Motor neuron (in vitro differentiated cells): ENCODE results near the gene SEL1L. TPM values are rescaled to one million over a fixed set of nuclear protein-coding genes. Genes with fewer than 3 reads are reported as not detected.
A peak's percentile ranks its signal among the peaks of the same experiment; 100 is the strongest.
"Not testable (repeated sequence)": the region's sequence is repeated elsewhere in the genome, so short reads cannot be mapped to it uniquely, and the experiment has no call there.

Experiments used
- ATAC-seq, 8 experiments: fragments of 200-7000 bp; cut with Tn5 transposase; replicated peaks in 6 of 8; 2 replicates each; pipeline ENCODE4 v1.8.0; 2021; ENCODE audit warnings: mild to moderate bottlenecking in 8 of 8, moderate library complexity in 8 of 8
- H3K27ac ChIP-seq, 2 donors: fragments of 250-450 bp; sonication (Bioruptor Pico); 2 replicates each; pipeline ENCODE4 v1.9.0; 2021; ENCODE audit warnings: antibody characterized with exemption in 2 of 2, mild to moderate bottlenecking in 2 of 2, moderate library complexity in 1 of 2
- H3K4me1 ChIP-seq, 2 donors: fragments of 250-450 bp; sonication (Bioruptor Pico); replicated peaks in 1 of 2; 2 replicates each; pipeline ENCODE4 v1.6.1; 2021; ENCODE audit warnings: antibody characterized with exemption in 2 of 2, mild to moderate bottlenecking in 2 of 2, moderate library complexity in 1 of 2
- H3K4me3 ChIP-seq, 5 donors: fragments of 250-450 bp; sonication (Bioruptor Pico); 2 replicates each; pipeline ENCODE4 v1.9.0; 2021; ENCODE audit warnings: antibody characterized with exemption in 5 of 5, mild to moderate bottlenecking in 5 of 5, moderate library complexity in 4 of 5
- WGBS, 10 experiments: fragments of 450-650 bp; shearing (Covaris generic); methylation state at CpG; one replicate each; pipeline ENCODE4 v1.0.0; 2022; 5-methylcytosine and 5-hydroxymethylcytosine counted together
- in situ Hi-C, 9 experiments: fragments of 400-800 bp; cut with MboI; loops; one replicate each; pipeline ENCODE4 v1.15.0; 2021; ENCODE audit warnings: low sequenced_read_pairs in 9 of 9, low pct_unique_long_range_greater_than_20kb in 2 of 9; ENCODE audit not compliant: unreplicated experiment in 9 of 9
- total RNA-seq, 8 experiments: library from RNA; unstranded; fragments of 300-600 nt; gene quantifications; 2 replicates each; pipeline versions ENCODE4 v1.2.3 to v1.2.4, GENCODE V29; 2022

The SEL1L gene
- total RNA-seq, 8 experiments from 2014 or later: 27.9 to 109 (median 46.3) TPM

DNA sequence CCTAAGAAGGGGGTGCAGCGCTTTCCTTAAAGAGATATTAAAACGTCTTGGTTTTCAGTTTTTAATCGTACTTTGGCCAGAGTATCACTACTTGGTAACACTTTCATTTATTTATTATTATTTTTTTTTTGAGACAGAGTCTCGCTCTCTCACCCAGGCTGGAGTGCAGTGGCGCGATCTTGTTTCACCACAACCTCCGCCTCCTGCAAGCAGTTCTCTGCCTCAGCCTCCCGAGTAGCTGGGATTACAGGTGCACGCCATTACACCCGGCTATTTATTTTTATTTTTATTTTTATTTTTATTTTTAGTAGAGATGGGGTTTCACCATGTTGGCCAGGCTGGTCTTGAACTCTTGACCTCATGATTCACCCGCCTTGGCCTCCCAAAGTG lies 68.7 kb downstream of the SEL1L start:
- WGBS, 10 experiments: 11 to 93% (median 52%) methylated on average over 3 to 11 of the region's 11 CpGs; no CpG with 5 or more reads in 1 of the 10 experiments
- H3K27ac ChIP-seq, H3K4me1 ChIP-seq: not testable (repeated sequence)
- H3K4me3 ChIP-seq: peak overlapping the region in 1 of 5 donors; percentile 31
- peak in 3 of 8 experiments; percentile 11 to 28 (median 28) for ATAC-seq
- in situ Hi-C loops: loop anchor here in 8 of 9 experiments (10.0 to 25.0 kb wide), 4 partner anchors 203 to 503 kb away; partner anchors contain the start of gene TSHR (in 4 of the 8)

DNA sequence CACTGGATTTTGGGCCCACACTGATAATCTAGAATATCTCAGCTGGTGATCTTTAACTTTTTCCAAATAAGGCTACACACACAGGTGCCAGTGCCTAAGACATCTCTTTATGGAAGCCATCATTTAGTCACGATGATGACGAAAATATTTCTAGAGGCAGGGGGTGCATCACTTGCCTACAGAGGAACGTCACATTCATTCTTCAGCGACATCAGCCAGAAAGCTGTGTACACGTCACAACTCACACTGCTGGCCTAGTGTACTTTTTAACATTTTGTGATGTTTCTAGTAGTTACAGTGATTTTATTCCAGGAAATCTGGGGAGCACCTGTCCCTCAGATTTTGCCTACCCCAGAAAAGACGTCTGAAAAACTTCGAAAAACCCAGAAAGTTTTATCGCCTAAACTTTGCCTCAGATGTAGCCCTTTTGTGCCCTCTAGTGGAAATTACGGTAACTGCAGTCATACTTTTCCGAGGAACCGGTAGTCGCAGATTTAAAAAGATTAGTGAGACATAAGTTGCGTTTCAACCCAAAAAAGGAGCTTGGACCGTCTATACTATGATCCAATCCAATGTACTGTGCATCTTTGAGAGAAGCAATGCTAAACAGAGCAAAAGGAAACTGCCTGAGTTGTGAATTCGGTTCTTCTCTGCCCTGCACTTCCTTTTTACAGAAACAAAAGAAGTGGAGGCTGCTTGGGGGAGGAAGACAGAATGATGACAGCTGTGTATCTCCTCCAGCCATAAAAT lies 69.2 kb downstream of the SEL1L start:
- Histone ChIP-seq H3K4me1 (peaks cover 0 to 4% of the 10 kb centered on the region in 2 donors), H3K4me3 (peak overlapping the region in 4 of 5 donors; percentile 11 to 31 (median 22)), H3K27ac (no peak overlapping the region)
- WGBS, 10 experiments: 0 to 53% (median 22%) methylated on average over 1 to 15 of the region's 15 CpGs
- peak in 4 of 8 experiments; percentile 52 to 75 (median 67) for ATAC-seq
- in situ Hi-C loops: loop anchor here in 8 of 9 experiments (10.0 to 25.0 kb wide), 4 partner anchors 202 to 502 kb away; partner anchors contain the start of gene TSHR (in 4 of the 8)

DNA sequence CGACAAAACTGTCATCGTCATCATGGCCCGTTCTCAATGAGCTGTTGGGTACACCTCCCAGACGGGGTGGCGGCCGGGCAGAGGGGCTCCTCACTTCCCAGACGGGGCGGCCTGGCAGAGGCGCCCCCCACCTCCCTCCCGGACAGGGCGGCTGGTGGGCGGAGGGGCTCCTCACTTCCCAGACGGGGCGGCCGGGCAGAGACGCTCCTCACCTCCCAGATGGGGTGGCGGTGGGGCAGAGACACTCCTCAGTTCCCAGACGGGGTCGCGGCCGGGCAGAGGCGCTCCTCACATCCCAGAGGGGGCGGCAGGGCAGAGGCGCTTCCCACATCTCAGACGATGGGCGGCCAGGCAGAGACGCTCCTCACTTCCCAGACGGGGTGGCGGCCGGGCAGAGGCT lies 71.3 kb downstream of the SEL1L start:
- in situ Hi-C loops: loop anchor here in 8 of 9 experiments (10.0 to 25.0 kb wide), 4 partner anchors 200 to 500 kb away; partner anchors contain the start of gene TSHR (in 4 of the 8)
- H3K4me1 ChIP-seq, ATAC-seq, H3K27ac ChIP-seq, H3K4me3 ChIP-seq: not testable (repeated sequence)
- WGBS, 10 experiments: 97% methylated on average over 5 of the region's 30 CpGs; no CpG with 5 or more reads in 9 of the 10 experiments

DNA sequence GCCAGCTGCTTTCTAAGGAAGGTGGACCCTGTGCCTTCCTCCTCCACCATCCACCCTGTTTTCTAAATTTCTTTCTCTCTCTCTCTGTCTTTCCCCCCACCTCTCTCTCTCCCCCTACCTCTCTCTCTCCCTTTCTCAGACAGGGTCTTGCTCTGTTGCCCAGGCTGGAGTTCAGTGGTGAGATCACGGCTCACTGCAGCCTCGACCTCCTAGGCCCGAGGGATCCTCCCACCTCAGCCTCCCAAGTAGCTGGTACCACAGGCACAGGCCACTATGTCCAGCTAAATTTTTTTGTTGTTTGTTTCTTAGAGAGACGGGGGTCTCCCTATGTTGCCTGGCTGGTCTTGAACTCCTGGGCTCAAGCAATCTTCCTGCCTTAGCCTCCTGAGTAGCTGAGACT lies 73.7 kb downstream of the SEL1L start:
- H3K4me1 ChIP-seq: no peaks in the 10 kb centered on the region
- in situ Hi-C loops: loop anchor here (10.0 to 25.0 kb wide), 5 partner anchors 185 to 498 kb away; partner anchors contain the start of gene TSHR (in 4 of the 9)
- WGBS, 10 experiments: 80 to 100% (median 98%) methylated on average over 1 to 4 of the region's 4 CpGs; no CpG with 5 or more reads in 4 of the 10 experiments
- no peak overlapping the region for H3K4me3 ChIP-seq
- no peak overlapping the region for H3K27ac ChIP-seq
- no peak for ATAC-seq

DNA sequence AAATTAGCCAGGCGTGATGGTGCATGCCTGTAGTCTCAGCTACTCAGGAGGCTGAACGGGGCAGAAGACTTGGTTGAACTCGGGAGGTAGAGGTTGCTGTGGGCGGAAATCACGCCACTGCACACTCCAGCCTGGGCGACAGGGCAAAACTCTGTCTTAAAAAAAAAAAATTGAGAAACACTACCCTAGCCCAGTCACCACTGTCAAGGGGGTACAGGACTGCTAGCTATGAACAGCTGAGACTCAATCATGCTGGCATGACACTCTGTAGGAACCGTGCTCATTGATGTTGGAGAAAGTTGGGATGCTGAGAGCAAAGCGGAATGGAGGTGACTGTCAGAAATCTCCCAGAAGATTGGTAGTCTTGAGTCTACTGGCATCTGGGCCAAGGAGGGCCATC lies 75.3 kb downstream of the SEL1L start:
- in situ Hi-C loops: loop anchor here (10.0 to 25.0 kb wide), 4 partner anchors 184 to 496 kb away; partner anchors contain the start of gene TSHR (in 4 of the 9)
- Histone ChIP-seq H3K4me1 (no peaks in the 10 kb centered on the region), H3K4me3 (no peak overlapping the region), H3K27ac (no peak overlapping the region)
- ATAC-seq: no peak
- WGBS, 10 experiments: 77 to 98% (median 95%) methylated on average over 2 to 8 of the region's 8 CpGs; no CpG with 5 or more reads in 3 of the 10 experiments

DNA sequence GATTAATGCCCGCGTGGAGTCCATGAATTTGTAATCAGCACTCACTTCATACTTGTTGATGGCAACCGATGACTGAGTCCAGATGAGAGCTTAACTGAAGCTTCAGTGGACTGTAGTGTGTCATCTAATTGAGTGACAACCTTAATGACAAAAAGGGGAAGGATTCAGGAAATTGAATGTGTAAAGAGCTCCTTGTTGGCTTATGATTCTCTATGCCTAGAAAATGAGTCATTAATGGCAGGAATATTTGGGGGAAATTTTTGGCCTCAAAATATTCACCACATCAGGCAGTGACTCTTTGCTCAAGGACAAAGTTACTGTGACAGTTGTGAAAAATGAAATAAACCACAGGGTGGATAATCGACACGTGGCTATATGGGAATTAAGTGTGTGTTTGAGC lies 78.3 kb downstream of the SEL1L start:
- 6 to 100% (median 89%) methylated on average over 2 to 5 of the region's 5 CpGs; no CpG with 5 or more reads in 2 of the 10 experiments for WGBS, 10 experiments
- no peak overlapping the region for H3K27ac ChIP-seq
- in situ Hi-C loops: loop anchor here (10.0 to 25.0 kb wide), 4 partner anchors 181 to 493 kb away; partner anchors contain the start of gene TSHR (in 4 of the 9)
- peaks cover 2 to 9% of the 10 kb centered on the region in 2 donors for H3K4me1 ChIP-seq
- no peak overlapping the region for H3K4me3 ChIP-seq
- ATAC-seq: peak in 1 of 8 experiments; percentile 50

DNA sequence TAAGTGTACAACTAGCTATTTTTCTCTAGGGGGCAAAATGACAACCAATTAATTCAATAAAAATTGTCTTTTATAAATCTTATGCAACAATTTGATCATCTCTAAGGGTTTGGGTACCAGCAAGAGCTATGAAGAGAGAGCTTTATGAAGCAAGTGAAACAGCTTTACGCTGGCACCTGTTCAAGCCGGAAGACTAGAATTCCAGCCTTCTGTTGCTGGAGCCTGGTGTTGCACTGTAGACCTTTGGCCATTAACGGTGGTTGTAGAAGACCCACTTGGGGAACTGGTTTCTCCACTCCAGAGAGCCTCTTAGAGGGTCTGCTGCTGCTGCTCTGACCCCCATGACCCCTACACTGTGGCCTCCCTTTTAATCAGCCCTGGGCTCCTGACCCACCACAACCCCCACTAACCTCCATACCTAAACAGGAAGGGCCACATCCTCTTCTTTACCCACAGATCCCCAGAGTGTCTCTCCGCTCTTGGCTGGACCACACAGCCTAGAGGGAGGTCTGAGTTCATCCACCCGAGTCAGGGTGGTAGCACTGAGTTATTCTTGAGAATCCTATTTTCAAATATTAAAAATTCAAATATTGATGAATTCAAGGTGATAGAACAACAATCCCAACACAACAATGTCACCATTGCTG lies 79.0 kb downstream of the SEL1L start:
- Histone ChIP-seq H3K27ac (no peak overlapping the region), H3K4me3 (no peak overlapping the region), H3K4me1 (peaks cover 8 to 15% of the 10 kb centered on the region in 2 donors)
- 56 to 100% (median 94%) methylated on average over 1 to 5 of the region's 5 CpGs; no CpG with 5 or more reads in 1 of the 10 experiments for WGBS, 10 experiments
- no peak for ATAC-seq
- in situ Hi-C loops: loop anchor here (10.0 to 25.0 kb wide), 4 partner anchors 180 to 492 kb away; partner anchors contain the start of gene TSHR (in 4 of the 9)

DNA sequence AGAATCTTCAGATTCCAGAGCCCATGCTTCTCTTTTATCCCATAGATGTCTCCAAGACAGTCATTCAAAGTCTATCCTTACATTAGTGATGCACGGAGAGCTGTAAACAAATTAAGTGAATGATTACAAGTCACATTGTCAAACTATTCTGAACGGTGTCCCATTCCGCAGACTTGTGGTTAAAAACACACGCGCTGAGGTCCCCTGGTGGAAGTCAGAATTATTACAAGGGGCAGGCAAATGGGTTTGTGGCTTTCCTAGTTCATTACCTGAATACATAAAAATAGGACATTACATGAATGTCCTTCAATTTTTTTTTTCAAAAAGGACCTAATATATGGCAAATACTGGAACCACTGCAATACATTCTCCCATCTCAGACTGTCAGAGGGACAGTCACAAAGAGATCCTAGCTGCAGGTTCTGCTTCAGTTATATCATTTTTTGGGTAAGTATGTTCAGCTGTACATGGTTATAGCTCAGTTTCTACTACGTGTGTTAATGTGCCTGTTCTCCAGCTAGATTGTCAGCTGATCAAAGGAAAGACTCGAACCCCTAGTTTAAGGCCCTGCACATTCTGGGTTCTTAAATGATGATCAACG lies 80.4 kb downstream of the SEL1L start:
- in situ Hi-C loops: loop anchor here (10.0 to 25.0 kb wide), 4 partner anchors 178 to 491 kb away; partner anchors contain the start of gene TSHR (in 4 of the 9)
- no peak overlapping the region for H3K27ac ChIP-seq
- H3K4me1 ChIP-seq: peaks cover 22 to 23% of the 10 kb centered on the region in 2 donors
- H3K4me3 ChIP-seq: peak overlapping the region in 1 of 5 donors; percentile 0
- ATAC-seq: peak; percentile 9 to 66 (median 47)
- WGBS, 10 experiments: 0 to 100% (median 15%) methylated on average over 1 to 7 of the region's 8 CpGs

DNA sequence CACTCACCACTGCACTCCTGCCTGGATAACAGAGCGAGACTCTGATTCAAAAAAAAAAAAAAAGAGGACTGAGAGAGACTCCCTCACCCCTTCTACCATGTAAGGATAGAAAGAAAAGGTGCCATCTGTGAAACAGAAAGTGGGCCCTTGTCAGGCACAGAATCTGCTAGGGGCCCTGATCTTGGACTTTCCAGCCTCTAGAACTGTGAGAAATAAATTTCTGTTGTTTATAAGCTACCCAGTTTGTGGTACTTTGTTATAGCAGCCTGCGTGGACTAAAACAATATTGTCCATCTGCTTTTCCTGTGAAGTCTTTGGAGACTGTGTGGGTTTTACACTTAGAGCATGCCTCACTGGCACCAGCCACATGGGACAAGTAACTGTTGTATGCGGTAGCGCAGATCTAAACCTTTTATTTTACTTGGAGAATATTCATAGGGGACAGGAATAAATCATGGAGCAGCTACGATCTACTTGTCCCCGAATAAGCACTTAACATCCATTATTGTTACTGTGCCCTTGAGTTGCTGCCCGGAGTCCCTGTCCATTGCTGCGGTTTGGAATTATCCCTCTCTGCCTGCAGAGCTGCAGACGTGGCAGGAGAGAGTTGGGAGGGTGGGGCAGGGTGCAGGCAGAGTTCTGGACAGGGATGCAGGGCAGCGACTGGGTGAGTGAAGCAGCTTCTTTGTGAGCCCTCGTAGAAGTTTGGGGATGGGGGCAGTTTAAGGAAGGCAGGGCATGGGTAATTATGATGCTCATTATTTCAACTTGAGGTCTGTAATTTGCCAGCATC lies 81.1 kb downstream of the SEL1L start:
- Histone ChIP-seq H3K4me1 (peaks cover 22 to 23% of the 10 kb centered on the region in 2 donors), H3K4me3 (peak overlapping the region in 1 of 5 donors; percentile 0), H3K27ac (peak overlapping the region in 1 of 2 donors; percentile 38)
- WGBS, 10 experiments: 21 to 100% (median 66%) methylated on average over 1 to 9 of the region's 11 CpGs; no CpG with 5 or more reads in 1 of the 10 experiments
- in situ Hi-C loops: loop anchor here (10.0 to 25.0 kb wide), 4 partner anchors 178 to 490 kb away; partner anchors contain the start of gene TSHR (in 4 of the 9)
- peak in 7 of 8 experiments; percentile 20 to 64 (median 40) for ATAC-seq

DNA sequence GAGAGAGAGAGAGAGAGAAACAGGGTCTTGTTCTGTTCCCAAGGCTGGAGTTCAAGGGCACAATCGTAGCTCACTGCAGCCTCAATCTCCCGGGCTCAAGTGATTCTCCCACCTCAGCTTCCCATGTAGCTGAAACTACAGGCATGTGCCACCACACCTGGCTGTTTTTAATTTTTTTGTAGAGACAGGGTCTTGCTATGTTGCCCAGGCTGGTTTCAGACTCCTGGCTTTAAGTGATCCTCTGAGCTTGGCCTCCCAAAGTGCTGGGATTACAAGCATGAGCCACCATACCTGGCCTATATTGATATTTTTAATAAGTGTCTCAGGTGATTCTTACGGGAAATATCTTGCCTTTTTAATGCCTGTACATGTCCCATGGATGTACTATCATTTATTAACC lies 82.7 kb downstream of the SEL1L start:
- no peak for ATAC-seq
- Histone ChIP-seq H3K27ac (no peak overlapping the region), H3K4me1 (peaks cover 22 to 23% of the 10 kb centered on the region in 2 donors), H3K4me3 (no peak overlapping the region)
- in situ Hi-C loops: loop anchor here (10.0 to 25.0 kb wide), 4 partner anchors 176 to 489 kb away; partner anchors contain the start of gene TSHR (in 4 of the 9)
- 78 to 100% (median 100%) methylated on average over 1 to 3 of the region's 3 CpGs; no CpG with 5 or more reads in 3 of the 10 experiments for WGBS, 10 experiments

DNA sequence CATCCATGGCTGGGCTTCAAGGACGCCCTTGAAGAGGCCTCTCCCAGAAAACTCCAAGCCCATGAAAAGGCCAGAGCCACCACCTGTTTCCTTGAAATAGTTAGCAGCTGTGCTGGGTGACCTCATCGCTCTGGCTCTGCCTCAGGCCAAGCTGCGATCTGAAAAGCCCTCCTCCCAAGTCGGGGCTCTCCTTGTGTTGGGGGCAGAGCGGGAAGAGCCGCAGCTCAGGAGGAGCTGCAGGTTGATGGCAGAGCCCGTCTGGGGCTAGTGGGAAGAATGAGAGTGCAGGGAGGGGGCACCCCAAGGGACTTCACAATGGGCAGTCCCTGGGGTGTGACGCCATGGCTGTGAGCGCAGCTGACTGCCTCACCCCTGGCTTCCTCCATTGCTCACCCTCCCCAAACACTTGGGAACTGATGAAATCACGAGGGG lies 83.5 kb downstream of the SEL1L start:
- no peak overlapping the region for H3K4me3 ChIP-seq
- in situ Hi-C loops: loop anchor here (10.0 to 25.0 kb wide), 4 partner anchors 175 to 488 kb away; partner anchors contain the start of gene TSHR (in 4 of the 9)

More for the DNA sequence above, 83.5 kb downstream of the SEL1L start:
- H3K4me1 ChIP-seq: peaks cover 22 to 23% of the 10 kb centered on the region in 2 donors
- no peak overlapping the region for H3K27ac ChIP-seq
- WGBS, 10 experiments: 0 to 63% (median 33%) methylated on average over 3 to 7 of the region's 10 CpGs; no CpG with 5 or more reads in 4 of the 10 experiments
- peak; percentile 80 to 88 (median 84) for ATAC-seq
